Tibial artery (tissue), 4 donors: Measurements from ENCODE around the gene MASP1.

ENCODE experiments used
- DNase-seq, 2 donors: peaks; one replicate each; pipeline ENCODE4 v3.0.0-alpha.2; 2019
- H3K27ac ChIP-seq, 2 donors: fragments of 200-600 bp; sonication (generic) in 1 of 2; 1 replicate in 1 of 2; 2 replicates in 1 of 2; pipeline ENCODE4 v1.5.1; 2018 to 2019; ENCODE audit warnings: mild to moderate bottlenecking in 1 of 2
- H3K27me3 ChIP-seq, 2 donors: fragments of 200-600 bp; sonication (generic) in 1 of 2; one replicate each; pipeline versions ENCODE4 v1.5.1 to v1.6.0; 2016 to 2019
- H3K36me3 ChIP-seq, 3 donors: fragments of 200-600 bp; sonication (generic) in 2 of 3; one replicate each; pipeline ENCODE4 v1.5.1; 2016 to 2019; ENCODE audit warnings: mild to moderate bottlenecking in 2 of 3
- H3K4me1 ChIP-seq, 4 donors: fragments of 200-600 bp; sonication (generic) in 2 of 4; 1 replicate in 3 of 4; 2 replicates in 1 of 4; pipeline ENCODE4 v1.5.1; 2016 to 2019
- H3K4me3 ChIP-seq, 2 donors: fragments of 200-600 bp; sonication (generic) in 1 of 2; 1 replicate in 1 of 2; 2 replicates in 1 of 2; pipeline ENCODE4 v1.5.1; 2018 to 2019; ENCODE audit warnings: mild to moderate bottlenecking in 2 of 2
- H3K9me3 ChIP-seq, 3 donors: fragments of 200-600 bp; sonication (generic) in 1 of 3; one replicate each; pipeline ENCODE4 v1.5.1; 2016 to 2019
- CTCF ChIP-seq, 2 experiments: fragments of 200-600 bp in 1 of 2; fragments of 450-650 bp in 1 of 2; IDR thresholded peaks; one replicate each; pipeline ENCODE4 v1.5.1; 2017 to 2019; ENCODE audit warnings: antibody characterized with exemption in 2 of 2, mild to moderate bottlenecking in 1 of 2, moderate library complexity in 1 of 2
- intact Hi-C: fragments of 100-400 bp; cut with DNase I; formaldehyde crosslinking; loops from one replicate; pipeline ENCODE4 v1.15.0; 2023; ENCODE audit warnings: low total_unique reads

The MASP1 gene

GRCh38 chr3:187259171-187259570 is 32.4 kb downstream of the MASP1 start:
- TF ChIP-seq CTCF (IDR thresholded peaks at IDR 0.05) = no peak
- H3K27ac ChIP-seq = no peak overlapping the region
- H3K9me3 ChIP-seq = no peaks in the 10 kb centered on the region
- H3K4me3 ChIP-seq = no peak overlapping the region
- peaks cover 0 to 13% (median 8%) of the 10 kb centered on the region in 4 donors for H3K4me1 ChIP-seq
- H3K27me3 ChIP-seq = no peaks in the 10 kb centered on the region
- intact Hi-C loops = no loop called here
- no peaks in the 10 kb centered on the region for H3K36me3 ChIP-seq
- no peak for DNase-seq

GRCh38 chr3:187257992-187258692 is 33.4 kb downstream of the MASP1 start:
- Histone ChIP-seq H3K4me1 (peaks cover 0 to 3% (median 2%) of the 10 kb centered on the region in 4 donors), H3K27me3 (no peaks in the 10 kb centered on the region), H3K4me3 (no peak overlapping the region), H3K36me3 (no peaks in the 10 kb centered on the region), H3K27ac (no peak overlapping the region), H3K9me3 (no peaks in the 10 kb centered on the region)
- intact Hi-C loops = no loop called here
- DNase-seq = no peak
- TF ChIP-seq CTCF (IDR thresholded peaks at IDR 0.05) = no peak

DNA sequence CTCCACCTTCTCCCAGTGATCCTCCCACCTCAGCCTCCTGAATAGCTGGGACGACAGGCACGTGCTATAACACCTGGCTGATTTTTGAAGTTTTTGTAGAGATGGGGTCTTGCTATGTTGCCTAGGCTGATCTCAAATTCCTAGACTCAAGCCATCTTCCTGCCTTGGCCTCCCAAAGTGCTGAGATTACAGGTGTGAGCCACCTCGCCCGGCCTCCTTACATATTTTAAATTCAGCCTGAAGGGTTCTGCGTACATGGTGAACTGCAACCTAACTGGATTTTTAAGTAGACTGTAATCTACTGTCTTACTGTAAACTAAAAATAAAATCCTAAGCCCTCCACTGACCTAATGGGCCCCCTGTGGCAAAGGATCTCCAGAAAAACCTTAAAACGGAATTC is 34.1 kb downstream of the MASP1 start:
- no peaks in the 10 kb centered on the region for H3K27me3 ChIP-seq
- H3K36me3 ChIP-seq = no peaks in the 10 kb centered on the region
- no peak overlapping the region for H3K4me3 ChIP-seq
- H3K4me1 ChIP-seq = no peaks in the 10 kb centered on the region
- DNase-seq = peak in 1 of 2 donors; percentile 1
- TF ChIP-seq CTCF (IDR thresholded peaks at IDR 0.05) = no peak
- intact Hi-C loops = no loop called here
- H3K9me3 ChIP-seq = no peaks in the 10 kb centered on the region
- H3K27ac ChIP-seq = no peak overlapping the region

- H3K36me3 ChIP-seq = no peaks in the 10 kb centered on the region
- TF ChIP-seq CTCF (IDR thresholded peaks at IDR 0.05) = no peak
- no peak for DNase-seq
- no peak overlapping the region for H3K4me3 ChIP-seq
- intact Hi-C loops = no loop called here
- no peaks in the 10 kb centered on the region for H3K9me3 ChIP-seq
- no peaks in the 10 kb centered on the region for H3K27me3 ChIP-seq
- no peaks in the 10 kb centered on the region for H3K4me1 ChIP-seq
- no peak overlapping the region for H3K27ac ChIP-seq
These were observed 35.4 kb downstream of the MASP1 start for GRCh38 chr3:187256051-187256616.

DNA sequence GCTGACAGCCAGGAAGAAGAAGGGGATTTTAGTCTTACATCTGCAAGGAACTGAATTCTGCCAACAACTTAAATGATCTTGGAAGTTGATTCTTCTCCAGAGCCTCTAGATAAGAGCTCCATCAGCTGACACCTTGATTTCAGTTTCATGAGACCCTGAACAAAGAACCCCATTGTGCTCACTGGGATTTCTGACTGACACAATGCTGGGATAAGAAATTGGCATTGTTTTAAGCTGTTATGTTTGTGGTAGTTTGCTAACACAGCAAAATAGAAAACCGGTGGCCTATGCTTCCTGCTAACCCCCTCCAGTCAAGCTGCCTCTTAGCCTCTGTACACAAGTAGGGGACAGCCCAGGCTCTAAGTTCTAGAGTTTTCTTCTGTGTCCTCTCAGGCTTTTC is 36.2 kb downstream of the MASP1 start:
- Histone ChIP-seq H3K36me3 (no peaks in the 10 kb centered on the region), H3K27ac (no peak overlapping the region), H3K4me1 (no peaks in the 10 kb centered on the region), H3K4me3 (no peak overlapping the region), H3K9me3 (no peaks in the 10 kb centered on the region), H3K27me3 (no peaks in the 10 kb centered on the region)
- no peak for DNase-seq
- no peak for TF ChIP-seq CTCF (IDR thresholded peaks at IDR 0.05)
- intact Hi-C loops = no loop called here
